IPS-NIHi11 (cell line): ENCODE results near the gene CSTF1.

Experiments used
- DNase-seq: peaks from one replicate; pipeline ENCODE4 v3.0.0; 2012; ENCODE audit warnings: mixed read lengths, low spot score

The CSTF1 gene

DNA sequence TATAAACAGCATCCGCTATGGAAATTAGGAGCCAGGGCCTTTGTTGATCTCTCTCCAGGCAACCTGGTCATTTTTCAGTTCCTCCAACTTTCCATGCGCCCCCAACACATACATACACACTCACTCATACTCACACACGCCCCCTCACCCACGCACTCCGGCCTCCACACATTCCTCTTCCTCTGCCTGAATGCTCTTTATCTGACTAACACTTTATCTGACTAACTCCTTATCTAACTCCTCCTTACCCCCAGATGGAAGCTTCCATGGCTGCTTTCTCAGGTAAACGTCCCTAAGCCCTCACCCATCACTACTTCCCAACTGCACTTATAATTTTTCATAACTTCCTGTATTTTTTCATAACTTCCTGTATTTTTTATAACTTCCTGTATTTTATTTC lies 37.1 kb downstream of the CSTF1 start:
- DNase-seq: no peak

DNA sequence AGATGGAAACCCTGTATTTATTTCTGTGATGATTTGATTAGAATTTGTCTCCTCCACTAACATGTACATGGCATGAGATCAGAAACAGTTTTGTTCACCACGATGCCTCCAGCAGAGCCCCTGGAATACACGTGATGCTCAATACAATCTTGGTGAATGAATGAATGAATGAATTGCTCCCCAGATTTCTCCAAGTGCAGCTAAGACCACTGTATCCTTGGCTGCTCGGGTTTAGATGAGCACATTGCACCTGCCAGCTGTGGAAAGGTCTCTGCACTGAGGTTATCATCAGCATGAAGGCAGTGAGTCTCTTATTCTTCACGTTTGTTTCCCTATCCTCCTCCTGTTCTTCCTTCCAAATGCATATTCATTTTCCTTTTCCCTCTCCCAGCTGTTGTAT lies 37.5 kb downstream of the CSTF1 start:
- no peak for DNase-seq

DNA sequence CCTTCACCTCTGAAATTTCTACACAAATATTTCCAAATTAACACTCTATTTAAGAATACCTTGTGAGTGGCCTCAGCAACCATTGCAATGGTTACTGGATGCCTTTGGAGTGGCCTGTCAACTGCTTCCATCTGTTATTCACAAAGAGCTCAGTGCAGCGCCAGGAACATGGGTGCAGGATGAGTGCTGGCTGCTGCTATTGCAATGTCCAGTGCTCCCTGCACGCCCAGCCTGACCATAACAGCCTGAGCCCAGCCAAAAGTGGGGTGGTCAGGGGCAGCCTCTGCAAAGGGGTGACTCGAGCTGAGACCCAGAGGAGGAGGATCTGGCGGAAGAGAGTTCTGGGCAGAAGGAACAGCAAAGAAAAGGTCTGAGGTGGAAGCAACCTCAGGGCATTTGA lies 38.0 kb downstream of the CSTF1 start:
- DNase-seq: no peak

DNA sequence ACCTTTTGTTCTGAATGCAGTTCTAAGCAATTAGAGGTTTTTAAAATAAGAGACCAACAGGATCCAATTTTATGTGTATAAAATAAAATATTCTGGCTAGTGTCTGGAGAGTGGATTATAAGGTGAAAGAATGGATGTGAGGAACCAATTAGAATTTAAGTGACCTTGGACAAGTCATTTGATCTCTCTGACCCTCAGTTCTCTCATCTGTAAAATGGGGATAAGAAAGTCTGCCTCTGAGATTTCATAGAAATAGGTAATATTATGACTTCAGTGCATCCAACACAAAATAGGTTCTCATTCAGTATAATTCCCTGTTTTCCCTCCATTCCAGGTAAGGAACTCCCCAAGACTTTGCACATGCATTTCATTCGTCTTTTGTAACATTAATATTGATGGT lies 38.5 kb downstream of the CSTF1 start:
- no peak for DNase-seq

DNA sequence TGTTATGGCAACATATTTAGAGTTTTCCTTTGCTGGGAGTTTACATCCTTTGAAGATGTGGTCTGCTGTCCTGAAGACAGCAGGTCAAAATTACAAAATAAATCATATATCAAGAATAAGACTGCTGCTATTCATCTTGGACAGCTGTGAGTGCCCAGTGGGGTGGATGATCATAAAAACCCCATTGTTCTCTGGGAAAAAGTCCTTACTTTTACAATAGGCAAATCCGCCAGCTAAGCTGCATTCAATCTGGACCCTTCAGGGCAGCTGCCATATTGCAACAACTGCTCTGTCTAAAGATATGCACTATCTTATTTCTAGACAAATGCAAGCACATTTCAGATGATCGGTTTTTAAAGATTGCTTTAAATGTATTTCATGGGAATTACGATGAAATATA lies 39.0 kb downstream of the CSTF1 start:
- DNase-seq: no peak

DNA sequence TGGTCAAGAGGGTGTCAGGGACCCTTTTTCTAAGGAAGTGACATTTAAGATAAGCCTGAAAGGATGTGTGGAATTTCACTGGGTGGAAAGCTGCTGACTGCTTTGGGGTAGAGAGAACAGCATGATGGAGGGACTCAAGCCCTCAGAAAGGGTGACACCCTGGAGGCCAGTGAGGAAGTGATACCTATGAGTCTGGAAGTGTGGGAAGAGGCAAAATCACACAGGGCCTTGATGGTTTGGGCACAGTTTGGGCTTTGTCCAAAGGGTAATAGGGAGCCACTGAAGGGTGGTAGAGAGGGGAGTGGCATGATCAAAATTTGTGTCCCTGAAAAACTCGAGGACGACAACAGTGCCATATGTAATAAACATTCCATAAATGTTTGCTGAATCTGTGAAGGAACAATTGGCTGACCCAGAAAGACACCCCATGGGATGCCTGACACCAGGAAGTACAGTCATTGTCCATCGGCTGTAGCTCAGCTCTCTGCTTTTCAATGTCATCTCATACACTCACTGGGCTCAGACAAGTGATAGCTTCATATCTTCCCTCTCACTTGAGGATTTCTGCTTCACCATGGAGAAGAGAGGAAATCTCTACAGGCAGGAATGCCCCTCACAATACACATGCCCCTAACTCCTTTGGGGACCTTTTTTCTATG lies 40.9 kb downstream of the CSTF1 start:
- no peak for DNase-seq

DNA sequence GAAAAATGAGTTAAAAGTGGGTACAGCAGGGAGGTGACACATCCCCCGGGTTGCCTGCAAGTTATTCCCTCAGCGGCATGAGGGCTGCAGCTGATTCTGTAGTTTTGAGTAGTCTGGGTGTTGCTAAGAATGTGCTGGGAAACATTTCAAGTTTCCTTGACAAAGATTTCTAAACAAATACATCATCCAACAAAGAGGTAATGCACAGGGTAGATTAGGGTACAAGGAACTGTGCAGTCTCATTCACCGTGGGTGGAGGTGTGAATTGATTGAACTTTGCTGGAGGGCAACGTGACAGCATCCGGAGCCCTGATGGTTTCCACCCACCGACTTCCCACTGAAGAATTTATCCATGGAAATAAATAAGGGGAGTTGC lies 41.4 kb downstream of the CSTF1 start:
- no peak for DNase-seq

DNA sequence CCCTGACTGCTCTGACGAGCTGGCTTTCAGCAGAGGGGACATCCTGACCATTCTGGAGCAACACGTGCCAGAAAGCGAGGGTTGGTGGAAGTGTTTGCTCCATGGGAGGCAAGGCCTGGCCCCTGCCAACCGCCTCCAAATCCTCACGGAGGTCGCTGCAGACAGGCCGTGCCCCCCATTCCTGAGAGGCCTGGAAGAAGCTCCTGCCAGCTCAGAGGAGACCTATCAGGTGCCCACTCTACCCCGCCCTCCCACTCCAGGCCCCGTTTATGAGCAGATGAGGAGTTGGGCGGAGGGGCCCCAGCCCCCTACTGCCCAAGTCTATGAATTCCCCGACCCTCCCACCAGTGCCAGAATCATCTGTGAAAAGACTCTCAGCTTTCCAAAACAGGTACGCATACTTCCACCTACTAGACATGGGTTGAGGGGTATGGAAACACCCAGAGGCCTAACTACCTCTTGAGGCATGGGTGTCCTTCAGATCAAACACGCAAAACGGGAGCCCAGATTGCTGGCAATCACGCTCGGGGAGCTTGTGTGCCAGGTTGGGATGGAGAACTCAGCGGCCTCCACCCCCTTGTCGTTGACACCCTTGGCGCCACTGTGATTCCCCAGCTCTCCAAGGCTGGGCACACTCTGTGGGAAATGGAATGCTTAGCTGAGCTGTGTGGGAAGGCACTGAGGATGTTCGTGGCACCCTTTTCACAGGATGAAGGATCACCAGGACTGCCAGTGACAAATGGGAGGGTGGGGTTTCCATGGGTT lies 44.9 kb downstream of the CSTF1 start:
- no peak for DNase-seq

DNA sequence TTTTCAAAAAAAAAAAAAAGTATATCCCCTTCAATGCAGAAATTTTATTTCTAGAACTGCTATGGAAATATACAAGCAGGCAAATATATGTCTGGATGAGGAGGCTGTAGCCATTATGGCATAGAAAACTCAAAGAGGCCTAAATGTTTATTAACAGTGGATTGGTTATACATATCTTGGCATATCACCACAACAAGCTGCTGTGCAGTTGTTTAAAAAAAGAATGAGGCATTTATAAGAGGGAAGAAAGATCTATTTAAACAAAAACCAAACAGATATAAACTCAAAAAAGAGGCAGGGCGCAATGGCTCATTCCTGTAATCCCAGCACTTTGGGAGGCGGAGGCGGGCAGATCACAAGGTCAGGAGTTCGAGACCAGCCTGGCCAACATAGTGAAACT lies 45.8 kb downstream of the CSTF1 start:
- no peak for DNase-seq

DNA sequence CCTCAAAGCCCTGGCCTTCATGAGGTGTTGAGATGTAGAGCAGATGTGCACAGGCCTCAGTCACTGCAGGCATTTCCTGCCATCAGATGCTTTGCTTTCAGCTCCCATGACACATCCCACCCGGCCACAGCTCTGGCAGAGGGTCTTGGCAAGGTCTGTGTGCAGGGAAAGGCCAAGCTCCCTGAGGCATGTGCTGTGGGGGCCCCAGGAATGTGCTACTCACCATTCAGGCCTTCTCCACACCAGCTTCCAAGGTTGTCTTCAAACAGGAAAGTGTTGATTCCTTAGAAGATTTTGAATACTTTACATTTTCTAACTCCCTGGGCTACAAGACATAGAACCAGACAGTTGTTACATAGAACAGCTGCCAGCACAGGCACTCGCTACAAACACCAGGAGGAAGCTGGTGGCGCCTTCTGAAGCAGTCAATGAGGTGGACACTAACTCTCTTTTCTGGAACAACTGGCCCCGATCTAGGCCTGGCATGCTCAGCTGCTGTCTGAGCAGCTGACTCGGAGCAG lies 47.4 kb downstream of the CSTF1 start:
- no peak for DNase-seq

DNA sequence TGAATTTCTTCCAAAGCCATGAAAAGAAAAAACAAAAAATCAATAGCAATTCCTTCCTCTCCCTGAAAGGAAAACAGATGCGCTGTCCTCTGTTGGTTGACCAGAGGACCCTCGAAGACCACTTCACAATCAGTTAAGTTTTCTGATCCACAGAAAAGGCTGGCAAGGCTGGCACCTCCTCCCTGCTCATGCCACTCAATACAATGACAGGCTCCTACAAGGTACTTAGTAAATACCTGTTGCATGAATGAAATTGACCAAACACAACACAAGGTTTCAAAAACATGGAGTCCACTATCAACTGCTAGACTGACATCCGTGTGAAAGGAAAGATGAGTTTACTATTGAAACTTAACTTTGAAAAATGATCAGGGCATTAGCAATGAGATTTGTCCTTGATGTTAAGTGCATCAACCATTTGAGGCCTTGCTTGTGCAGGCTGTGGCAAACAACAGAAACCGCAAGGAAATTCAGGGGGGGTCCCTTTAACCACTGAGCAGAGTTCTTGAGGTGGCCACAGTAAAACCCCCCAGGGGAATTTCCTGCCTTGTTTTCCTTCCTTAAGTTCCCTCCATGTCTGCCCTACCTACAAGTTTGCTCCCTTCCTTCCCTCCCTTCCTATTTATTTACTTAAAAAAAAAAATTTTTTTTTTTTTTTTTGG lies 48.0 kb downstream of the CSTF1 start:
- DNase-seq: no peak

DNA sequence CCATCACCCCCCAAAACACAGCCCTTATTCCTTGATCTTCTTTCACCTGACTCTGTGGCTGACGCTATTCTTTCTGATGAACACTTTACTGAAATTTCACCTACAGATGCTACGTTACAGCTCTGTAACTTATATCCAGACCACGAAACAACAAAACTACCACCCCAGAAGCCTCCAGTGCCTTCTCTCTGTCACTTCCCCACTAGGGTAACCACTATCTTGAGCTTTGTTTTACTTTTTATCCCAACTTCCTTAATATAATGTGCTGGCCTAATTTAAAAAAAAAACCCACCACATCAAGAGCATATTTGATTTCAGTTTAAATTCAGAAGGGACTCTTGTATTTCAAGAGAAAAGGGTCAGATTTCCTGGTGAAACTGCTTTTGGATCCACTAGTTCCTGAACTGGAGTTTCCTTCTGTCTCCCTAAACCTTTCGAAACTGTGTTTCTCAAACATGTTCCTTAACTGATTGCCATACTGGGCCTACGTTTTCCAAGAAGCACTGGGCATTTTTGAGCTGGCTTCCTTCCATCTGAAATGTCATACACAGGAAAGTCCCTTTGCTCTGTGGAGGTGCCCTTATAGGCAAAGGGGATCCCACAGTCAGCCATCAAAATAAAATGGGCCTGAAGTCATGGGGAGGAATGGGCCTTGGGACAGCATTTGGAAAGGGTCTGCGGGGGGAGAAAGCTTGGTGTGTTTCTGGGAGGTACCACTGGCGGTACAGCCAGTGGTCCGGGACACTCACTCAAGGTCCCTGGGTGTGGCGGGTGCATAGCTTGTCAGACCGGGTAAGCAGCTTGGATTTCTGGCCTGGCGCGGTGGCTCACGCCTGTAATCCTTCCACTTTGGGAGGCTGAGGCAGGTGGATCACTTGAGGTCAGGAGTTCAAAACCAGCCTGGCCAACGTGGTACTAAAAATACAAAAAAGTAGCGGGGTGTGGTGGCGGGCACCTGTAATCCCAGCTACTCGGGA lies 50.2 kb downstream of the CSTF1 start:
- no peak for DNase-seq

DNA sequence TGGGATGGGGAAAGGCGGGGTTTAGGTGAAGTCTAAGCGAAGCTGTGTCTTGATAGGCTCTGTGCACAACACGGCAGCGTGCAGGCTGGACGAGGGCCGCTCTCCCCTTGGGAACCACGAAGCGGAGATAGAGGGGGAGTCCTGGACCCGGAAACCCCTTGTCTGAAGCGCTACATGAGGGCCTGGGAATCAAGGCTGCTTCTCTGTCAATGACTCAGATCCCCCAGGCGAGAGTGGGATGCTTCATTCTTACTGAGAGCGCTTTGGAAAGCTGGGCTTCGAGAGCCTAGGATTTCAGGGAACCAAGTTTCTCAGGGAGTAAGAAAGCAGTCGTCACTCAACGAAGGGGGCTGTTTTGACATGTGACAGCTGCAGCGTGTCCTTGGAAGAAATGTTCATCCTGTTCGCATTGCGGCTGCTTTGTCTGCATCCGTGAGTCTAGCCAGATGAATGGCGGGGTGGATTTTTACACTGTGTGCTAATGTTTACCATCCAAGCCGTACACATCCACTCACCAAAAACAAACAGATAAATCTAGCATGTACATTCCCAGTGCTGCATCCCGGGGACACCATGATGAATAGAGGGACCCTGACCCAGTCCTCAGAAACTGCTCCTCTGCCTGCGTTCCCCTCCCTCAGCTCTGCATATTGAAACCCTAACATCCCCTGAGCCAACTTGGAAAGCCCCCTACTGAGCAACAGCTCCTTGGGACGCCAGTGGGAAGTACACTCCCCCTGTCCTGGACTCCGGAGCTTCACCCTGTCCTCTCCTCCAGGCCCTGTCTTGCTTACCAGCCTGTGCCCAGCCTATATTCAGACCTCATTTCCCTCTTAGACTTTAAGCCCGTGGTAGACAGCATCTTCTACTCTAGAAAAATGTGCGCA lies 51.5 kb downstream of the CSTF1 start:
- DNase-seq: no peak

DNA sequence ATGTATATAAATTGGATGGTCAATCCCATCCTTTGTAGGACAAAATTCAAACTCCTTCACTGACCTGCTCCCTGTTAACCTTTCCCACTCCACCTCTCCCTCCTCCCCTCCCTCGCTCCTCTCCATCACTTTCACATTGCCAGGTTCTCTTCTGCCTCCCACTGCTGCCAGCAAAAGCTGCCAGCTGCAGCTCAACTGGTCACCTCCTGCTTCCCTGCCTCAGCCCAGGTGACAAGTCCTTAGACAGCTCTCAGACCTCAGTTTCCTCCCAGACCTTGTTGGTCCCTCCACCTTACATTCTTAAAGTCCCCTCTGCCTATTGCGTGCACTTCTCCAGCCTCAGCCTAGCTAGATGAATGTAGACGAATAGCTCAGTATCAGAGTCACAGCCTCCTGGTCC lies 52.7 kb downstream of the CSTF1 start:
- no peak for DNase-seq

DNA sequence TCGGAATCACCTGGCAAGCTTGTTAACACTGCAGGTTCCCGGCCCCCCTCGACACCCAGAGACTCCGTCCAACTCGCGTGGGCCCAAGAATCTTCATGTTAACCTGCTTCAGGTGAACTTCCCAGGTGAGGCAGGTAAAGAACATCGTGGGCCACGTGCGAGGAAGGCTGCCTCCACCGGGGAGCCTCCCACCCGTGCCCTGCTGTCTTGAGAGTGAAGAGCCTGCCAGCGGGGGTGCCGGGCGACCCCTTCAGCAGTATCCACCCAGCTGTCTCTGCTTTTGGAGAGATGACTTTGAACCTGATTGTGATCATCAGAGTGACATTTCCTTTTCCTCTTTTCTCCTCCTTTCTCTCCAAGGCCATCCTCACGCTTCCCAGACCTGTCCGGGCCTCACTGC lies 53.1 kb downstream of the CSTF1 start:
- DNase-seq: no peak

DNA sequence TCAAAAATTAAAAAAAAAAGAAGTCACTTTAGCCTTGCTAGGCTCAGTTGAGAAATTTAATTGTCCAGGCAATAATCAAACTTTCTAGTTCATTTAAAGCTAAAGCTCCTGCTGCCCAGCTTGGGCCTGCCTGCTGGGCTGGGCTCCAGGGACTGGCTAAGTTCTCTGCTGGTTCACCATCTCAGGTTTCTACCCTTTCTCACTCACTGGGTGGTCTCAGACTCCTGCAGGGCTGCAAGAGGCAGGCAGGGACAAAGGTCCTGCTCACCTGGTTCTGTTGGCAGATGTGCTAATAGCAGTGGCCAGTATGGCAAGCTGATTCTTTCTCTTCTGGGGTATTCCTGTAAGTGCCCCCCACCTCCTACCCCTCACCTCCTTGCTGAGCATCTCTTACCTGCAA lies 54.8 kb downstream of the CSTF1 start:
- DNase-seq: peak; percentile 37

DNA sequence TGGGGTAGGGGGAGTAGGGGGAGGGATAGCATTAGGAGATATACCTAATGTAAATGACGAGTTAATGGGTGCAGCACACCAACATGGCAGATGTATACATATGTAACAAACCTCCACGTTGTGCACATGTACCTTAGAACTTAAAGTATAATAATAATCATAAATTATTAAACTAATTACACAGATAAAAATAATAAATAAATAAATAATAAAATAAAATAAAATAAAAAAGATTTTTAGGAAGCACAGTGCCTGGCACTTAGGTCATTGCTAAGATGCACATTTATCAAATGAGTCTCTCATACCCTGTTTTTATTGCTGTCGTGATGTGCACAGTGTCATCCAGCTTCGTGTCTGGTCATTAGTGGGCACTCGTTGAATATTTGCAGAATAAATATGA lies 57.0 kb downstream of the CSTF1 start:
- DNase-seq: no peak

DNA sequence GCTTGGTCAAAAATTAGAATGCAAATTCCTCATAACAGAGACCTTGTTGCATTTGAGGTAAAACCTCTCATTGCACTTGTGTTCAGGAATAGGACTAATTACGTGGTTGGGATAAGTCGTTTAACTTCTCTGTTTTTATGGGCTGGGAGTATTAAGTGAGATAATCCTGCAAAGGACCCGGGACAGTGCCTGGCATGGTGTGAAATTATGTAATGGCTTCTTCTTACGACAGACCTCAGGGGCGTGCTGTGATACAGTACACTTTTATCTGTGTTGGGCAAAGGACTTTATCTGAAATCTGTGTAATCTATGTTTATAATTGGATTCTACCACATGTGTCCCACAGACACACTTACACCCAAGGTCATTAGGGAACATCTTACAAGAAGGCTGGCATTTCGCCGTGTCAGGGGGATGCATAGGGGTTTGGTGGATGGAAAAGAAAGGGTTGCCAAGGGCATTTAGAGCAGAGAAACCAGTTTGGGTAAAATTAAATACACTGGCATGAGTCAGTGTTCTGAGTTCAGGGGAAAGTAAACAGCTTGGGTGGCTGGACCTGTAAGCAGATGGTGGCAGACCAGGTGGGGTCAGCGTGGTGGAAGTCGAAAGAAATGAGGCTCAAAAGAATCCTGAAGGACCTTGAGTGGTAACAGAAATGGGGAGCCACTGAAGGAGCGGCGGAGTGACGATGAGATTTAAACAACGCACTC lies 58.8 kb downstream of the CSTF1 start:
- DNase-seq: no peak

DNA sequence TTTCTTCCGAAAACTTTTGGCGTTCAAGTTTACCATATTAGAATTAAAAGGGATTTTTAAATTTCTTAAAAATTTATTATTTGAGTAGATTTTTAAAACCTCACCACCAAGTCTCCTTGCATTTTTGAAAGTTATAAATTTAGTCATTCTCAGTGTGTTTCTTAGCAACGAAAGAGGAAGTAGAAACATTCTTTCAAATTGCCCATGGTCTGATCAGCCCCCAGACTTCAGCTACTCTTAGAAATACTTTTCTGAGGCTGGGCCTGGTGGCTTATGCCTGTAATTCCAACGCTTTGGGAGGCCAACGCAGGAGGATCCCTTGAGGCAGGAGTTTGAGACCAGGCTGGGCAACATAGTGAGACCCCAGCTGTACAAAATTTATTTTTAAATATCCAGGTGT lies 60.9 kb downstream of the CSTF1 start:
- DNase-seq: no peak

DNA sequence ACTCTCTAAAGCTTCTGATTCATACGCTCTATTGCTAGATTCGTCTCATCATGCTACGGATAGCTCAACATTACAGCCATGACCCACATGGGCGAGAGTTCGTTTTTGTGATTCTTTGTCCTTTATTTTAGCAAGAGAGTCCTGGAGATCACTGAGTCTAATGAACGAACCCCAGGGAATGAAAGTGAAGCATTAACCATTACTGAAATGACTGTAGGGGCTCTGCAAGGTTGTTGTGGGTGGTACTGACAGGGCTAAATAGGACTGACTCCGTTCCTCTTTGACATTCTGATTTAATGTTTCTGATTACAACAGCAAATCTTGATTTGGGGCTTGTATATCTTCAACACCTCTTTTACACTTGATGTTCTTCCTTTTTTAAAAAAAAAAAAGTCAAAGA lies 62.3 kb downstream of the CSTF1 start:
- no peak for DNase-seq
